KMS-11 (cell line): ENCODE measurements around the gene PHF14.

Experiments
- H2AFZ ChIP-seq: fragments of 200-600 bp; sonication (generic); 2 replicates; pipeline ENCODE4 v1.6.1; 2016; ENCODE audit warnings: antibody characterized with exemption, mixed run types, low read depth
- H3K27ac ChIP-seq: fragments of 200-600 bp; sonication (generic); 2 replicates; pipeline ENCODE4 v1.6.1; 2016; ENCODE audit warnings: mild to moderate bottlenecking, mixed run types
- H3K27me3 ChIP-seq: fragments of 200-600 bp; sonication (generic); 2 replicates; pipeline ENCODE4 v1.6.1; 2017; ENCODE audit warnings: mild to moderate bottlenecking, low read depth, mixed run types, moderate library complexity; ENCODE audit not compliant: insufficient read depth
- H3K36me3 ChIP-seq: fragments of 200-600 bp; sonication (generic); 2 replicates; pipeline ENCODE4 v1.6.1; 2017; ENCODE audit warnings: mild to moderate bottlenecking, mixed run types; ENCODE audit not compliant: insufficient read depth
- H3K4me1 ChIP-seq: fragments of 200-600 bp; sonication (generic); 2 replicates; pipeline ENCODE4 v1.6.1; 2016; ENCODE audit warnings: mild to moderate bottlenecking, low read depth, mixed run types; ENCODE audit not compliant: poor library complexity, severe bottlenecking
- H3K4me2 ChIP-seq: fragments of 200-600 bp; sonication (generic); 2 replicates; pipeline ENCODE4 v1.7.0; 2016; ENCODE audit warnings: mild to moderate bottlenecking, mixed run types
- H3K4me3 ChIP-seq: fragments of 200-600 bp; sonication (generic); IDR thresholded peaks from 2 replicates; pipeline ENCODE4 v1.6.1; 2017; ENCODE audit warnings: low read depth, low read length, mixed read lengths; ENCODE audit not compliant: insufficient read depth
- H3K79me2 ChIP-seq: fragments of 200-600 bp; sonication (generic); 2 replicates; pipeline ENCODE4 v1.6.1; 2016; ENCODE audit warnings: low read depth, mixed run types; ENCODE audit not compliant: insufficient read depth
- H3K9ac ChIP-seq: fragments of 200-600 bp; sonication (generic); 2 replicates; pipeline ENCODE4 v1.6.1; 2016; ENCODE audit warnings: mild to moderate bottlenecking, mixed run types
- H4K20me1 ChIP-seq: fragments of 200-600 bp; sonication (generic); 2 replicates; pipeline ENCODE4 v1.6.1; 2016; ENCODE audit warnings: mild to moderate bottlenecking, mixed run types; ENCODE audit not compliant: insufficient read depth
- TF ChIP-seq, protein P1 (sequence below): fragments of 200-600 bp; sonication (generic); conservative IDR thresholded peaks from 2 replicates; pipeline ENCODE4 v1.6.1; 2017; ENCODE audit warnings: low read depth, mild to moderate bottlenecking, antibody characterized with exemption, low read length, moderate library complexity, mixed read lengths

The PHF14 gene

DNA sequence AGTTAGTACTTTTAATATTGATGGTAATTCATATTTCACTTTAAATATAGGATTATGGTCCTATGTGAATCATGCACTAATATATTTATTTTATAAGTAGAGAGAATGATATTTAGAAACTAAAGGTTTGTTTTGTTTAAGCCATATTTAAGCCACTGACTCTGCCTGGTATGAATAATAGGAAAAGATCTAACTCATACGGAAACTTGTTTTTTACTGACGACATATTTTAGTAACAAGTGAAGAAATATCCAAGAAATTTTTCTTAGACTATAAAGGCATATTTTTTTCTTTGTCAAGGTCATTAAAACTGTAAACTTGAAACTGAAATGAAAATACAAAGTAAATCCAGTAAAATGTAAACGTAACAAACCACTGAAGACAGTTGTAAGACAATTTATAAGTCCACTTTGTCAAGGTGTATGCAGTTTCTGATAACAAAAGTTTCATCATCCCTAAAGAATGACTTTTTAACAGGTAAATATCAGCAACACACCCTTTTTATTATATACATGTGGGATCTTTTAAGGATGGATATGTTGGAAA lies 147.1 kb downstream of the PHF14 start:
- H3K4me1 ChIP-seq: peaks cover 15% of the 10 kb centered on the region

DNA sequence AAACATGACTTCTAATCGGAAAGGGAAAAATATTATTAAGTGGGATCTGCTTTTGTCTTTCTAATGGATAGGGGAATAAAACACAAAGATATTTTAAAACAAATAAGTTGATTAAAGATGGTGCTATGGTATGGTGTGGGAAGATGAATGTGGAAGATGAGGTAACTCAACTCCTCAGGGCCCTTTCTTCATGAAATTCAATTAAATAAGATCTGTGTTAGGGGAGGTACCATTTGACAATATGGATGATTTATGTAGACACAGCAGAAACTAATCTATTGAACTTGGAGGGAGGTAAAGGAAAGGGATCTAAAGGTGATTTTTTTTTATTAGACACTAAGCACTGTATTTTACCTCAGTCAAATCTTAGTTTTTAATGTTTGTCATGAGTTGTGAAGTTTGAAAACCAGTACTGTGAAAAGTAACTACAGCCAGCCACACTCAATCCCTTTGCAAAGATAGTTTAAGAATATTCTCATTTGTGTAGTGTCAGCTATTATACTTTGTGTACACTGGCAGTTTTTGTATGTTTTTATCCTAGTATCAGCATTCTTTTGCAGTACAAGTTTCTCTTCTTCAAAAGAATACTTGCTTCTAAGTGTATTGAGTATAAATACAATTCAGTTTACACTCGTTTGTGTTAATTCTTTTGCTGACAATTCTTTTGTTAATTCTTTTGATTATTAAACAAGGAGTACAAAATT lies 151.3 kb downstream of the PHF14 start:
- TF ChIP-seq, protein P1, sequence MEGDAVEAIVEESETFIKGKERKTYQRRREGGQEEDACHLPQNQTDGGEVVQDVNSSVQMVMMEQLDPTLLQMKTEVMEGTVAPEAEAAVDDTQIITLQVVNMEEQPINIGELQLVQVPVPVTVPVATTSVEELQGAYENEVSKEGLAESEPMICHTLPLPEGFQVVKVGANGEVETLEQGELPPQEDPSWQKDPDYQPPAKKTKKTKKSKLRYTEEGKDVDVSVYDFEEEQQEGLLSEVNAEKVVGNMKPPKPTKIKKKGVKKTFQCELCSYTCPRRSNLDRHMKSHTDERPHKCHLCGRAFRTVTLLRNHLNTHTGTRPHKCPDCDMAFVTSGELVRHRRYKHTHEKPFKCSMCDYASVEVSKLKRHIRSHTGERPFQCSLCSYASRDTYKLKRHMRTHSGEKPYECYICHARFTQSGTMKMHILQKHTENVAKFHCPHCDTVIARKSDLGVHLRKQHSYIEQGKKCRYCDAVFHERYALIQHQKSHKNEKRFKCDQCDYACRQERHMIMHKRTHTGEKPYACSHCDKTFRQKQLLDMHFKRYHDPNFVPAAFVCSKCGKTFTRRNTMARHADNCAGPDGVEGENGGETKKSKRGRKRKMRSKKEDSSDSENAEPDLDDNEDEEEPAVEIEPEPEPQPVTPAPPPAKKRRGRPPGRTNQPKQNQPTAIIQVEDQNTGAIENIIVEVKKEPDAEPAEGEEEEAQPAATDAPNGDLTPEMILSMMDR: no peak
- Histone ChIP-seq H4K20me1 (no peaks in the 10 kb centered on the region), H3K27ac (no peak overlapping the region), H2AFZ (no peak overlapping the region), H3K79me2 (no peaks in the 10 kb centered on the region), H3K27me3 (no peaks in the 10 kb centered on the region), H3K4me1 (peaks cover 6% of the 10 kb centered on the region), H3K4me3 (no peak overlapping the region), H3K9ac (no peak overlapping the region), H3K36me3 (no peaks in the 10 kb centered on the region), H3K4me2 (no peak overlapping the region)

More for the DNA sequence above, 147.1 kb downstream of the PHF14 start:
- Histone ChIP-seq H3K79me2 (no peaks in the 10 kb centered on the region), H2AFZ (no peak overlapping the region), H3K4me3 (no peak overlapping the region), H3K9ac (no peak overlapping the region), H3K27ac (no peak overlapping the region), H3K36me3 (no peaks in the 10 kb centered on the region), H4K20me1 (no peaks in the 10 kb centered on the region), H3K27me3 (no peaks in the 10 kb centered on the region), H3K4me2 (no peak overlapping the region)
- TF ChIP-seq, protein P1: no peak

DNA sequence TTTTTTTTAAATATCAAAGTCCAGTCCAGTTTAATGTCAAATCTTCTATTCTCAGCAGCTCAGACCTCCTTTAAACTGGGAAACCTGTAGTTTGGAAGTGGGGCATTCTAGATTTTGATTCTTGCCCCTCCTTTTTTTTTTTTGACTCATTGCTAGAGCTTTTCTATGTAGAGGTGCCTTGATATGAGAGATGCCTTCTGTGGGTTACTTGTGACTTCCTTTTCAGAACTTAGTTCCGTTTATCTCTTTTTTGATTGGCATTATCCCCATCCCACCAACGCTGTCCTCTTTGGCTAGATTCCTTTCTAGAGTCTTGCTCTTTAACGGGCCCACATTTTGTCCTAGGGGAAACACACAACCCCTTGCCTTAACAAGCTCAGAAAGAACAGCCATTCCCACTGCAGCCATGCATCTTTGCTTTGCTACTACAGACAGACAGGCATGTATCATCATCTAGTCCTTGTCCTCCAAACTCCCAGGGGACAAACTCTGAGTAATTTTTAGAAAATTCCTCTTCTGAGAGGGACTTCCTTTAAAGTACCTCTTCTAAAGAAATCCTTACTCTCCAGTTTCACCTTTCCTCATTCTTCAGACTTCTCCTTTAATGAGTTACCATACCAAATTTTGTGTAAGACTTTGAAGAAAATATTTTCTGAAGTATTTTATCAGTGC lies 153.6 kb downstream of the PHF14 start:
- Histone ChIP-seq H2AFZ (no peak overlapping the region), H3K79me2 (no peaks in the 10 kb centered on the region), H4K20me1 (no peaks in the 10 kb centered on the region), H3K4me3 (no peak overlapping the region), H3K27me3 (no peaks in the 10 kb centered on the region), H3K4me2 (no peak overlapping the region), H3K27ac (no peak overlapping the region), H3K9ac (no peak overlapping the region), H3K36me3 (no peaks in the 10 kb centered on the region), H3K4me1 (no peaks in the 10 kb centered on the region)
- TF ChIP-seq, protein P1: no peak

DNA sequence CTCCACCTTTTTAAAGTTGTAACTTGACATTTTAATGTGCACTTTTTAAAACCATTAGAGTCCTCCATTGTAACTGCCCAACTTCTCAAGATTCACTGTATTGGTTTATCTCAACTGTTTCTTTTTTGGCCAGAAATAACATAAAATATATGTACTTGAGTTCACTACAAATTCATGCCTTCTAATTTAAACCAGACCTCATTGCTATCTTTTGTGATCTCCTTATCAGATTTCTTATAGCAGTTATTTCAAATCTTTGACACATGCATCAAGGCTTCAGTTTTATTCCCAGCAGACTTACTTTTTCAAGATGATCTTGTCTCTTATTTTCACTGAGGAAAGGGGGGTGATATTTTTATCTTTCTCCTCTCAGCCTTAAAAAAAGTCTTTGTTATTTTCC lies 154.3 kb downstream of the PHF14 start:
- no peak overlapping the region for H3K9ac ChIP-seq
- H3K27me3 ChIP-seq: no peaks in the 10 kb centered on the region
- TF ChIP-seq, protein P1: no peak
- H4K20me1 ChIP-seq: no peaks in the 10 kb centered on the region
- H3K4me3 ChIP-seq: no peak overlapping the region
- H3K36me3 ChIP-seq: no peaks in the 10 kb centered on the region
- no peak overlapping the region for H2AFZ ChIP-seq
- no peaks in the 10 kb centered on the region for H3K79me2 ChIP-seq
- H3K27ac ChIP-seq: no peak overlapping the region
- H3K4me1 ChIP-seq: no peaks in the 10 kb centered on the region
- H3K4me2 ChIP-seq: no peak overlapping the region
